SK-N-MC (cell line): Measurements from ENCODE around the gene MAP1B.

ENCODE experiments used
- DNase-seq: peaks from one replicate; pipeline ENCODE4 v3.0.0-alpha.2; 2011; ENCODE audit warnings: low read depth, low spot score
- H3K27ac ChIP-seq: fragments of 200-600 bp; sonication (generic); 2 replicates; pipeline ENCODE4 v1.5.1; 2016; ENCODE audit warnings: mixed run types
- H3K36me3 ChIP-seq: fragments of 200-600 bp; sonication (generic); 2 replicates; pipeline ENCODE4 v1.6.1; 2017; ENCODE audit warnings: antibody characterized with exemption, low read length, mixed read lengths; ENCODE audit not compliant: insufficient read depth
- H3K4me3 ChIP-seq: fragments of 200-600 bp; sonication (generic); 2 replicates; pipeline ENCODE4 v1.5.1; 2016
- H3K9ac ChIP-seq: fragments of 200-600 bp; sonication (generic); 2 replicates; pipeline ENCODE4 v1.8.0; 2017; ENCODE audit warnings: mixed run types, mixed read lengths; ENCODE audit not compliant: insufficient read length
- H3K9me3 ChIP-seq: fragments of 200-600 bp; sonication (generic); 2 replicates; pipeline ENCODE4 v1.6.1; 2017; ENCODE audit warnings: low read depth, mild to moderate bottlenecking, antibody characterized with exemption, low read length, moderate library complexity, mixed read lengths
- EZH2 ChIP-seq: fragments of 200-600 bp; sonication (generic); IDR thresholded peaks from one replicate; pipeline ENCODE4 v1.6.1; 2017; ENCODE audit warnings: antibody characterized with exemption
- FOXP2 ChIP-seq: optimal IDR thresholded peaks from 2 replicates; pipeline ENCODE3; 2011; ENCODE audit warnings: mild to moderate bottlenecking, moderate library complexity; ENCODE audit not compliant: insufficient read depth; ENCODE audit errors: extremely low read length, control extremely low read depth
- POLR2AphosphoS5 ChIP-seq: IDR thresholded peaks from 2 replicates; pipeline ENCODE4 v1.6.1; 2012; ENCODE audit warnings: mild to moderate bottlenecking, low read depth, low read length, borderline replicate concordance

Gene MAP1B

GRCh38 chr5:72183101-72183520 is 75.8 kb downstream of the MAP1B start:
- DNase-seq = no peak
- no peak overlapping the region for H3K4me3 ChIP-seq
- no peak overlapping the region for H3K9ac ChIP-seq
- no peak for TF ChIP-seq POLR2AphosphoS5
- no peak for TF ChIP-seq EZH2
- H3K27ac ChIP-seq = no peak overlapping the region
- no peaks in the 10 kb centered on the region for H3K9me3 ChIP-seq
- H3K36me3 ChIP-seq = peaks cover 25% of the 10 kb centered on the region; the same call in 1 of the 2 replicates

GRCh38 chr5:72184408-72184807 is 77.1 kb downstream of the MAP1B start:
- no peak for DNase-seq
- Histone ChIP-seq H3K9ac (no peak overlapping the region), H3K4me3 (no peak overlapping the region), H3K27ac (no peak overlapping the region), H3K9me3 (no peaks in the 10 kb centered on the region), H3K36me3 (peaks cover 25% of the 10 kb centered on the region; the same call in 1 of the 2 replicates)
- no peak for TF ChIP-seq FOXP2
- TF ChIP-seq EZH2 = no peak
- TF ChIP-seq POLR2AphosphoS5 = no peak

- Histone ChIP-seq H3K27ac (peak overlapping the region; percentile 3; the same call in 1 of the 2 replicates), H3K9ac (no peak overlapping the region), H3K4me3 (no peak overlapping the region), H3K36me3 (peaks cover 25% of the 10 kb centered on the region; the same call in 1 of the 2 replicates), H3K9me3 (no peaks in the 10 kb centered on the region)
- TF ChIP-seq EZH2 = no peak
- TF ChIP-seq POLR2AphosphoS5 = no peak
- no peak for TF ChIP-seq FOXP2
- no peak for DNase-seq
These were observed 78.4 kb downstream of the MAP1B start for GRCh38 chr5:72185496-72186329.

- no peak overlapping the region for H3K27ac ChIP-seq
- H3K36me3 ChIP-seq = peaks cover 25% of the 10 kb centered on the region; the same call in 1 of the 2 replicates
- no peaks in the 10 kb centered on the region for H3K9me3 ChIP-seq
- H3K4me3 ChIP-seq = no peak overlapping the region
- H3K9ac ChIP-seq = no peak overlapping the region
- no peak for TF ChIP-seq FOXP2
- no peak for TF ChIP-seq POLR2AphosphoS5
- no peak for TF ChIP-seq EZH2
- no peak for DNase-seq
These were observed 80.3 kb downstream of the MAP1B start for GRCh38 chr5:72187388-72188075.

GRCh38 chr5:72188166-72188565 is 80.9 kb downstream of the MAP1B start:
- DNase-seq = no peak
- H3K4me3 ChIP-seq = no peak overlapping the region
- no peak overlapping the region for H3K27ac ChIP-seq
- TF ChIP-seq FOXP2 = no peak
- TF ChIP-seq EZH2 = no peak
- no peak for TF ChIP-seq POLR2AphosphoS5
- no peak overlapping the region for H3K9ac ChIP-seq
- peaks cover 25% of the 10 kb centered on the region; the same call in 1 of the 2 replicates for H3K36me3 ChIP-seq
- no peaks in the 10 kb centered on the region for H3K9me3 ChIP-seq

- Histone ChIP-seq H3K27ac (no peak overlapping the region), H3K9ac (no peak overlapping the region), H3K9me3 (no peaks in the 10 kb centered on the region), H3K36me3 (peaks cover 27% of the 10 kb centered on the region), H3K4me3 (no peak overlapping the region)
- DNase-seq = no peak
- no peak for TF ChIP-seq EZH2
These were observed 81.9 kb downstream of the MAP1B start for GRCh38 chr5:72189146-72189545.

GRCh38 chr5:72191404-72191803 is 84.1 kb downstream of the MAP1B start:
- Histone ChIP-seq H3K36me3 (peaks cover 33% of the 10 kb centered on the region), H3K4me3 (no peak overlapping the region), H3K27ac (no peak overlapping the region), H3K9ac (no peak overlapping the region), H3K9me3 (no peaks in the 10 kb centered on the region)
- TF ChIP-seq POLR2AphosphoS5 (no peak), EZH2 (no peak), FOXP2 (no peak)
- no peak for DNase-seq

- H3K36me3 ChIP-seq = peaks cover 58% of the 10 kb centered on the region
These were observed 87.6 kb downstream of the MAP1B start for GRCh38 chr5:72194846-72195245.

More at GRCh38 chr5:72194846-72195245, 87.6 kb downstream of the MAP1B start:
- Histone ChIP-seq H3K9ac (no peak overlapping the region), H3K27ac (no peak overlapping the region), H3K9me3 (no peaks in the 10 kb centered on the region), H3K4me3 (no peak overlapping the region)
- no peak for TF ChIP-seq POLR2AphosphoS5
- TF ChIP-seq FOXP2 = no peak
- TF ChIP-seq EZH2 = no peak
- DNase-seq = no peak
